ENCODE data around the gene SPPL2B.

Gene SPPL2B

GRCh38 chr19:2323707-2324106 lies 4.8 kb upstream of the SPPL2B start:
- DNase-seq (ENCODE audit: low spot score), result no peak

GRCh38 chr19:2324220-2324948 lies 4.1 kb upstream of the SPPL2B start:
- no peak for DNase-seq (ENCODE audit: low spot score)

GRCh38 chr19:2325281-2326046 lies 3.0 kb upstream of the SPPL2B start:
- no peak for DNase-seq (ENCODE audit: low spot score)

- no peak for DNase-seq (ENCODE audit: low spot score)
These were observed 1.7 kb upstream of the SPPL2B start for GRCh38 chr19:2326699-2327360.

GRCh38 chr19:2327773-2328400 lies 597 bp upstream of the SPPL2B start:
- peak; percentile 86 for DNase-seq (ENCODE audit: low spot score)

GRCh38 chr19:2329149-2329478 lies 630 bp downstream of the SPPL2B start:
- DNase-seq (ENCODE audit: low spot score), result no peak

GRCh38 chr19:2329501-2329916 lies 1.0 kb downstream of the SPPL2B start:
- no peak for DNase-seq (ENCODE audit: low spot score)

GRCh38 chr19:2330255-2330631 lies 1.8 kb downstream of the SPPL2B start:
- no peak for DNase-seq (ENCODE audit: low spot score)

- DNase-seq (ENCODE audit: low spot score), result peak; percentile 84
These were observed 2.3 kb downstream of the SPPL2B start for GRCh38 chr19:2330632-2331284.

- no peak for DNase-seq (ENCODE audit: low spot score)
These were observed 3.2 kb downstream of the SPPL2B start for GRCh38 chr19:2331601-2332246.

- DNase-seq (ENCODE audit: low spot score), result no peak
These were observed 4.0 kb downstream of the SPPL2B start for GRCh38 chr19:2332341-2333026.

GRCh38 chr19:2333027-2333806 lies 4.7 kb downstream of the SPPL2B start:
- no peak for DNase-seq (ENCODE audit: low spot score)

- no peak for DNase-seq (ENCODE audit: low spot score)
These were observed 5.3 kb downstream of the SPPL2B start for GRCh38 chr19:2333807-2334211.

GRCh38 chr19:2334426-2334825 lies 5.9 kb downstream of the SPPL2B start:
- DNase-seq (ENCODE audit: low spot score), result no peak

GRCh38 chr19:2334986-2335846 lies 6.7 kb downstream of the SPPL2B start:
- DNase-seq (ENCODE audit: low spot score), result no peak

GRCh38 chr19:2335848-2336247 lies 7.4 kb downstream of the SPPL2B start:
- DNase-seq (ENCODE audit: low spot score), result no peak

GRCh38 chr19:2336528-2337328 lies 8.2 kb downstream of the SPPL2B start:
- no peak for DNase-seq (ENCODE audit: low spot score)

GRCh38 chr19:2337329-2337707 lies 8.8 kb downstream of the SPPL2B start:
- DNase-seq (ENCODE audit: low spot score), result no peak

All from LoVo (cell line).